ENCODE measurements around the gene RAB11A.
"Not testable (repeated sequence)": the region's sequence is repeated elsewhere in the genome, so short reads cannot be mapped to it uniquely, and the experiment has no call there.

Gene RAB11A

DNA sequence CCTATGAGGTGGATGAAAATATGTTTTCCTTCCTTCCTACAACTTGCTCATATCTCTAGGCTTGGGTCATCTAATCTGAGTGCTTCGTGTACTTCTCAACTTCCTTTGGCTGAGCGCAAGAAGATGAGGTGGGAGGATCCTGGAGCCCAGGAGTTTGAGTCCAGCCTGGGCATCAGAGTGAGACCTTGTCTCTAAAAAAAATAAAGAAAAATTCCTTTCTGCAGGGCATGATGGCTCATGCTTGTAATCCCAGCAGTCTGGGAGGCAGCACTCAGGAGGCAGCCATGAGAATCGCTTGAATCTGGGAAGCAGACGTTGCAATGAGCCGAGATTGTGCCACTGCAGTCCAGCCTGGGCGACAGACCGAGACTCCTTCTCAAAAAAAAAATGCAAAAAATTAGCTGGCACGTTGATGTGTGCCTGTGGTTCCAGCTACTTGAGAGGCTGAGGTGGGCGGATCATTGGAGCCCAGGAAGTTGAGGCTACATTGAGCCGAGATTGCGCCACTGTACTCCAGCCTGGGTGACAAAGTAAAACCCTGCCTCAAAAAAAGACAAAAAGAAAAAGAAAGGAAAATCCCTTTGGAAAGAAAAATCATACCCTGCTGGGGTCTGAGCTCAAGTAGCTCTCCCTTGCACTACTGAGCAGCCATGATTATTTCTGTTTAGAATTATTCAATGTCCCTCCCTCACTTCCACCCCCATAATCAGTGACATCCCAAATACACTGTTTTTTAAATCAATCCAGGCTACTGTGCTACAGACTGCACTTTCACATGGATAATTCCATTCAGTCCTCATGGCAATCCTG, 28.0 kb upstream of the RAB11A start:
- DNase-seq (ENCODE audit: extremely low read depth in 1 of 2, low read depth in 1 of 2): no peak

DNA sequence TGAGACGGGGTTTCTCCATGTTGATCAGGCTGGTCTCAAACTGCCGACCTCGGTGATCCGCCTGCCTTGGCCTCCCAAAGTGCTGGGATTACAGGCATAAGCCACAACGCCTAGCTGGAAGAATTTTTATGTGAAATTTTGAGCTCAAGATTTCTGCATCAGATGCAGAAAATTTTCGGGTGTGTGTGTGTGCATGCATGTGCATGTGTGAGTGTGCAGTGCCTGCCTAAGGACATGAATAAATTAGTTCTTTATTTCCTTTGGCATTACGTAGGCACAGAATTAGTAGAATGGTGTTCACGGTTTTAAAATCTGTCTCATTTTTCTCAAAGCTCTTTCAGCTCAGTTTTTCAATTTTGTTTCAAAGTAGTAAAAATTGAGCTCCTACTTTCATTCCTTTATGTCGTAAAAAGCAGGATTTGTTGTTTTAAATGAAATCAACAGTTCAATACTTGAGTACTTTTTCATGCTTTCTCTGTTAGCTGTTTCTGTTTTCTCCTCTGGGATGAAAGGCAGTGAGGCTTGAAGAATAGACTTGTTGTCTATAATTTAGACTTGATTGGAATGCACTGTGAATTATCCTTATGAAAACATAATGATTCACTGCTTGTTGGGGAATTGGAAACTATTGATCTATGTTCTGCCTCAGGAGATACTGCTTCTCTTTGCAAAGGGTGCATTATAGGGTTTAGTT, 23.3 kb upstream of the RAB11A start:
- DNase-seq (ENCODE audit: extremely low read depth in 1 of 2, low read depth in 1 of 2): no peak

DNA sequence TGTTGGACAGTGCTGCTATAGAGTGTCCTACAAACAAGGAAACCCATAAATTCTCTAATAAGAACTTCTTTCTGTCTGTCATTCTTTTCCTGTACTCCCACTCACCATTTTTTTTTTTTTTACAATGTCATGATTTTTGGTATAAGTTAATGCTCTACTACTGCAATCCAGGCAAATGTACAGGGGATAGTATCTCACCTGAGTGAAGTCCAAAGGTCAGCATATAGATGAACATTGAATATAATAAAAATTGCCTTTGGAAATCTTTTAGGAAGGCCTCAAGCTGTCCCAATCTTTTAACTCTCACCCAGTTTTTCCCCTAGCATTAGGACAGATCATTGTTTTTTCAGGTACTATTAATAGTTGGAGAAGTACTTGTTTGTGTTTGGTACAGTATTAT, 21.3 kb upstream of the RAB11A start:
- DNase-seq (ENCODE audit: extremely low read depth in 1 of 2, low read depth in 1 of 2): no peak

DNA sequence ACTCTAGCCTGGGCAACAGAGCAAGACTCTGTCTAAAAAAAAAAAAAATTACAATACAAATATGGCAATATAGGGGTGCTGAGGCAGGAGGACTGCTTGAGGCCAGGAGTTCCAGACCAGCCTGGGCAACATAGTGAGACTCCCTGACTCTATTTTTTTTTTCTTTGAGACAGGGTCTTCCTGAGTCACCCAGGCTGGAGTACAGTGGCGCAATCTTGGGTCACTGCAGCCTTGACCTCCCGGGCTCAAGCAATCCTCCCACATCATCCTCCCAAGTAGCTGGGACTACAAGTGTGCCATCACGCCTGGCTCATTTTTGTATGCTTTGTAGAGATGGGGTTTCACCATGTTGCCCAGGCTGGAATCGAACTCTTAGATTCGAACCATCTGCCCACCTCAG, 17.3 kb upstream of the RAB11A start:
- no peak for DNase-seq (ENCODE audit: extremely low read depth in 1 of 2, low read depth in 1 of 2)

DNA sequence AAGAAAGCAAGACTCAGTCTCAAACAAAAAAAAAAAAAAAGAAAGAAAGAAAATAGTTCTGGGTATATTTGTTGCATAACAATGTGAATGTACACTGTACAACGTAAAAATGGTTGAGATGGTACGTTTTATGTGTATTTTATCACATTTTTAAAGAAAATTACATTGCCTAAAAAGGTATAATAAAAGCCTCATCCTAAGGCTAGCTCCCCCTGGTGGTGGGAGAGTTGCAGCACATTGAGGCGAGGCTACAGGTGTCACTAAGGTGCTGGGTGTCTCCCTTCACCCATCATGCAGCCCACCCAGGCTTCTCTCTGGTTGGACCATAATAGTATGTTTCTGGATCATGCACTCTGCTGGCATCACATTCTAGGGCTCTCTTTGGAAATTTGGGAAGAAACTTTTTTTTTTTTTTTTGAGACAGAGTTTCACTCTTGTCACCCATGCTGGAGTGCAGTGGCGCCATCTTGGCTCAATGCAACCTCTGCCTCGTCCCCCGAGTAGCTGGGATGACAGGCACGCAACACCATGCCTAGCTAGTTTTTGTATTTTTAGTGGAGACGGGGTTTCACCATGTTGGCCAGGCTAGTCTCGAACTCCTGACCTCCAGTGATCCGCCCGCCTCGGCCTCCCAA, 12.4 kb upstream of the RAB11A start:
- peak; percentile 67 to 74 for DNase-seq (ENCODE audit: extremely low read depth in 1 of 2, low read depth in 1 of 2)

DNA sequence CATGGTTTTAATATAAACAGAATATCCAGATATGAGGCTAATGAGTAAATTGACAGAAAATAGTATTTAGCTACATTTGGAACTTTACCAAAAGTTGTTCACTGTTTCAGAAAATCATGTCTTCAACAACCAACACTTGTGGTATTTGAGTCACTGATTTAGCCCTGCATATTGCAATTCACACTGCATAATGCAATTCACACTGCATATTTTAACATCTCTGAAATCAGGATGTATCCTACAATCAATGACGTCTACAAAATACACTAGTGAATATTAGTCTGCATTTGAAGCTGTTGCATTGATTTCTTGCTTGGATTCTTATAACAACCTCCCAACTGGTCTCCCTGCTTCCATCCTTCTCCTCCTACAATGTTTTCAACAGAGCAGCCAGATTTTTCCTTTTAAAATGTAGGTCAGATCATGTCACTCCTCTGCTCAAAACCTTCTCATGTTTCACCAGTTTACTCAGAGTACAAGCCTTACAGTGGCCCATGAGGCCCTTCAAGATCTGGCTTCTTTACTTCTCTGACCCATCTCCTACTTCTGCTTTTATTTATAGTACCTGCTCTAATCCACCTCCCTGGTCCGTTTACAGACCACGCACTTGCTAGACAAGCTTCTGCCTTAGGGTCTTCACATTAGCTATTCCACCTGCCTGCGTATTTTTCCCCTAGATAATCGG, 11.4 kb upstream of the RAB11A start:
- DNase-seq (ENCODE audit: extremely low read depth in 1 of 2, low read depth in 1 of 2): no peak

DNA sequence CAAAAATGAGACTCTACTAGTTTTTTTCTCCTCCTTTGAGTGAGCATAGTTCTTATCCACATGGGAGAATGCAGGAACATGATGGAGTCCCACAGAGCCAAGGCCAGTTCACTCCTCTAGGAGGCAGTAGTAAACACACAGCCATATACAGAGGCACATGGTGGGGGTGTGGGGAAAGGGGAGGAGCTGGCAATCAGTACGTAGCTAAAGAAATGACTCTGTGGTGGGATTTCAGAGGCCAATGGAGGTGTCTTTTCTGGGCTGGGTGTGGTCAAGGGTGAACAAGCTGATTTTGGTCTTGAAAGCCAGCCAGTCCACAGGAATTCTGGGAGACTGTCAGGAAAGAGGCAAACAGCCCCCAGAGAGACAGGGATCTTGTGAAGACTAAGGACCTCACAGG, 6.6 kb upstream of the RAB11A start:
- peak in 1 of 2 donors; percentile 8 for DNase-seq (ENCODE audit: extremely low read depth in 1 of 2, low read depth in 1 of 2)

DNA sequence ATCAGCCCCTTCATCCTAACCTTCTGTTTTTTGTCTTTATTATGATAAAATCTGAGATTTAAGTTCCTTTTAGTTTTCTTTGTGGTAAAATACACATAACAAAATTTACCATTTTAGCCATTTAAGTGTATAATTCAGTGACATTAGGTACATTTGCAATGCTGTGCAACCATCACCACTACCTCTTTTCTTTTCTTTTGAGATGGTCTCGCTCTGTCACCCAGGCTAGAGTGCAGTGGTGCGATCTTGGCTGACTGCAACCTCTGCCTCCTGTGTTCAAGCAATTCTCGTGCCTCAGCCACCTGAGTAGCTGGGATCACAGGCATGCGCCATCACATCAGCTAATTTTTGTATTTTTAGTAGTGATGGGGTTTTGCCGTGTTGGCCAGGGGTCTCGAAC, 6.2 kb upstream of the RAB11A start:
- no peak for DNase-seq (ENCODE audit: extremely low read depth in 1 of 2, low read depth in 1 of 2)

DNA sequence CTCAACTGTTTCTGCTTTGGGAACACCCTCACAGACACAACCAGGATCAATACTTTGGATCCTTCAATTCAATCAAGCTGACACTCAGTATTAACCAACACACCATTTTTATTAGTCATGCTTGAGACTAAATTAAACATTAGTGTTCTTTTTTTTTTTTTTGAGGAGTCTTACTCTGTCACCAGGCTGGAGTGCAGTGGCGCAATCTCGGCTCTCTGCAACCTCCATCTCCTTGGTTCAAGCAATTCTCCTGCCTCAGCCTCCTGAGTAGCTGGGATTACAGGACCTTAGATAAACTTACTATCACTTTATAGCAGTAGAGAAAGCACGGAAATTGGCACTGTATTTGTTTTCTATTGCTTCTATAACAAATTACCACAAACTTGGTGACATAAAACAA, 2.0 kb upstream of the RAB11A start:
- DNase-seq (ENCODE audit: extremely low read depth in 1 of 2, low read depth in 1 of 2): no peak

DNA sequence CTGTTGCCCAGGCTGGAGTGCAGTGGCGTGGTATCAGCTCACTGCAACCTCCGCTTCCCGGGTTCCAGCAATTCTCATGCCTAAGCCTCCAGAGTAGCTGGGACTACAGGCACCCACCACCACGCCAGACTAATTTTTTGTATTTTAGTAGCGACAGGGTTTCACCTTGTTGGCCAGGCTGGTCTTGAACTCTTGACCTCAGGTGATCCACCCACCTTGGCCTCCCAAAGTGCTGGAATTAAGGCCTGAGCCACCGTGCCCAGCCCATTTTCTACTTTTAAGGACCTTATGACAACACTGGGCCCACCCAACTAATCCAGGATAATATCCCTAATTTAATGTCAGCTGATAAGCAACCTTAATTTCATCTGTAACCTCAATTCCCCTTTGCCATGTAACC, 1.4 kb upstream of the RAB11A start:
- DNase-seq (ENCODE audit: extremely low read depth in 1 of 2, low read depth in 1 of 2): not testable (repeated sequence)

DNA sequence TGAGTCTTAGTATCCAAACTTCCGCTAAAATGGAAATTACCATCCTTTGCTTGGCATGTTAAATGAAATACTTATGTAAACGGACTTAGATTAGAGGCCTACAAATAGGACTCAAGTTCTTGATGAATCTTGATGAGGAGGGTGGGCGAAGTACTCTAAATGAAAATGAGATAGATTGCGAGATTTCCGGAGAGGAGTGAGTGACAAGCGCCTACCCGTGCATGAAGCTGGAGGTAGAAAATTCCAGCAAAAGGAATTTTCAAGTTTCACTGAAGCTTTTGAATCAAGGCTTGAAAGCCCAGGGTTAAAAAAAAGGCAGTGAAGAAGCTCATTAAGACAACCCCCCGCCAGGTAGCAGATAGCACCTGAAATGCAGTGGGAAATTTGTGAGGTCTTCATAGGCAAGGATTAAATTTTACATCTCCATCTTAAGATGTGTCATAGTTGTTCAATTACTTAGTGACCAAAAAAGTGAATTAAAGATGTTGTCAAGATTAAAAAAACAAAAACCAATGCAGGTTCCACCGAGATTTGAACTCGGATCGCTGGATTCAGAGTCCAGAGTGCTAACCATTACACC, 655 bp upstream of the RAB11A start:
- DNase-seq (ENCODE audit: extremely low read depth in 1 of 2, low read depth in 1 of 2): no peak

DNA sequence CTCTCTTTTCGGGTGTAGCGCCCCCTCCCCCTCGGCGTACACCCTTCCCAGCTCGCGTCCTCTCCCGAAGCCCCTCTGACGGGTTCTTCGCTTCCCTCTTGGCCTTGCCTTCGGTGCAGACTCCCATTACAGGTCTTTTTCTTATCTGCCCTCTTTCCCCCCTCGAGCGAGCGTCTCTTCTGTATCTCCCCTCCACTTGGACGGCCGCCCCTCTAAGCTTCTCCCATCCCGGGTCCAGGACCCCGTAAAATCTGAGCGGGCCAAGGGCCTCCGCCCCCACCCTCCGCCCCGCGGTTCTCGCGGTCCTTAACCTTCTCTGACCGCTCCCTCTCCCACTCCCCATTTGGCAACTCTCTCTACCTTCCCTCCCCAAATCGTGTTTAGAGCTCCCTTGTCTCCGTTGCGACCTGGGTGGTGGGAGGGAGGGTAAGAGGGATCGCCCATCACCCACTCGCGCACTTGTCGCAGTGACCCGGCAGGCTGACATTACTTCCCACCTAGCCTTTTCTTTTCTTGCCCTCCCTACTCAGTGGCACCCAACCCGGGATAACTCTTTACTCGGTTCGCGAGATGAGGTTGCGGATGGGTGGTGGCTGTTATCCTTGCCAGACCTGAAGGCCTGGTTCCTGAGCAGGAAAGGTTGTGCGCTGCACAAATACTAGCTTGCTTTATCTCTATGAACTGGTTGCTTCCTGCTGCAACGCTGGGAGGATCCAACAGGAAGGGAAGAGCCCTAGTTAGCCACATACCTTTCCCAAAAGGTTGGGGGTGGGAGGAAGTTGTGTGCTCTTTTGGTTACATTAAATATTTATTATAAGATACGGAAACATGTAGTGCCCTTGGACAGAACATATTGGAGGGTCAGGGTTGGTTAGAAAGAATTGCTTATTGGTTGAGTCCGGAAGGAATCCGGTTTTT, 922 bp downstream of the RAB11A start:
- DNase-seq (ENCODE audit: extremely low read depth in 1 of 2, low read depth in 1 of 2): peak in 1 of 2 donors; percentile 2

DNA sequence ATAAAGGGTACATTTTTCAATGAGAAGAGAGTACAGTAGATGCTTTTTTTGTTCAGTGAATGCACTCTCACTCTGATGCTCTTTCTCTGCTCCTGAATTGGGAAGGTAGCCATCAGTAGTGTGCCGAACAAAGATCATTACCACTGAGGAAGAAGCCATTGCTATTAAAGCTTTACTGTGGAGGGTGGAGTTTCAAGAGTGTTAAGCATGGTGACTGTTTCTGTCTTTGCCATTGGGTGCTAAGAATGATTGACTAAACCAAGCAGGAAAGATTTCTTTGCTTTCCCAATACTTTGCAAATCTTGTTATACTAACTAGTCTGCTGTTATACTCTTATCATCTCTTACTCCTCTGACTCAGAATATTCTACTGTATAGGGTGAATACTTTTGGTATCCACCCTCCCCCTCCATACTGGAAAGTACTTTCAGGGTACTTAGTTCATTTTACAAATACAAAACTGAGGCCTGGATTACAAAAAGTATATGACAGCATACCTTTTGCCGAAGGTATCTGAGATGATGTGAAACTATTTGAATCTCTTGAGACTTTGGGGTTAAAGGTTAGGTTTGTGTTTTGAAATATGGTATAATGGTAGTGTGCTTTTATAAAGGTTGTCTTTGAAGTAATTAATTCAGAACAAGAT, 1.7 kb downstream of the RAB11A start:
- DNase-seq (ENCODE audit: extremely low read depth in 1 of 2, low read depth in 1 of 2): no peak

DNA sequence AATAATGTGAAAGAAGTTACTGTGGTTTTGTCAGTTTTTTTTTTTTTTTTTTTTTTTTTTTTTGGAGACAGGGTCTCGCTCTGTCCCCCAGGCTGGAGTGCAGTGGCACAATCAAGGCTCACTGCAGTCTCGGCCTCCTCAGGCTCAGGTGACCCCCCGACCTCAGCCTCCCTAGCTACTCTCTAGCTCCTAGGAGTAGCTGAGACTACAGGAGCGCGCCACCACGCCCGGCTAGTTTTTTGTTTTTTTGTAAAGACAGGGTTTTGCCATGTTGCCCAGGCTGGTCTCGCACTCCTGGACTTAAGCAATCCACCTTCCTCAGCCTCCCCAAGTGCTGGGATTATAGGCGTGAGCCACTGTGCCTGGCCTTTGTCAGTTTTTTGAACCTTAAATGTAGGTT, 2.6 kb downstream of the RAB11A start:
- not testable (repeated sequence) for DNase-seq (ENCODE audit: extremely low read depth in 1 of 2, low read depth in 1 of 2)

DNA sequence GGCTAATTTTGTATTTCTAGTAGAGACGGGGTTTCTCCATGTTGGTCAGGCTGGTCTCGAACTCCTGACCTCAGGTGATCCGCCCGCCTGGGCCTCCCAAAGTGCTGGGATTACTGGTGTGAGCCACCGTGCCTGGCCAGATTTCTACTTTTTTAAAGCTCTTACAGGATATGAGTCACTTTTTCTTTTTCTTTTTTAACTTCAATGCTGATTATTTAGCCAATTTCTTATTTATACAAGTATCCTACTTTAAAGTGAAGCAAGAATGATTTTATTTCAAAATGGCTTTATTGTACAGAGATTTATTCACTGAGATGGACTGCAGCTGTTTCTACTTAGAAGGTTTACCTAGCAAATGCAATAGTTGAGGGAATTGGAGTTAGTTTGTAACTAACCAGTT, 3.3 kb downstream of the RAB11A start:
- DNase-seq (ENCODE audit: extremely low read depth in 1 of 2, low read depth in 1 of 2): not testable (repeated sequence)

DNA sequence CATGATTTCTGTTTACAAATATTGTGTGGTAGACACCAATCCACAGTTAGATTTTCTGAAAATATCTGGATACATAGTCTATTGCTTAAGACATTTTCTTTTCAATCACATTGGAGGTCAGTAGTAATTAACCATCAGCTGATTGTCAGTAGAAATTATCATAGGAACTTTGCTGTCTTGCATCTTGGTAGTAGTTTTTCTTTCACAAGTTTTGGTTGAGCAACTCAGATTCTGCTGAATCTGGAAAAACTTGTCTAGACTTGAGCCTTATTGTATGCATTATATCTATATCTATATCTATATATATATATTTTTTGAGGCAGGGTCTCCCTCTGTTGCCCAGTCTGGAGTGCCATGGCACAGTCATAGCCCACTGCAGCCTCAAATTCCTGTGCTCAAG, 4.0 kb downstream of the RAB11A start:
- no peak for DNase-seq (ENCODE audit: extremely low read depth in 1 of 2, low read depth in 1 of 2)

DNA sequence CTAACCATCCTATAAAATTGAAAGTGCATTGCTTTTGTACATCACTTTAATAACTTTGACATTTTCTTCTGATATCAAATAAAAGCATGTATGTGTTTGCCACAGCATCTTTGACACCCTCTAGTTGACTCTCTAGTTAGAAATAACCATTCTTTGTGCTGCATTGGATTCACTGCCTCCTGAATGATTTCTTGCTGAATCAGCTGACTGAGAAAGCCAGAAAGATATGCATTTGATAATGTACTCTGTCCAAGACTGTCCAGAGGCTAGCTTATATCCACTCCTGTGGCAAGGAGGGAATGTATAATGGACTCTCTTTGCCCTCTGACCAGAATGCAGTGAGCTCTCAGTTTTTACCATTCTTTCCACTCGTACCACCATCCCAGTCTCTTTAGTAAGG, 6.2 kb downstream of the RAB11A start:
- no peak for DNase-seq (ENCODE audit: extremely low read depth in 1 of 2, low read depth in 1 of 2)

DNA sequence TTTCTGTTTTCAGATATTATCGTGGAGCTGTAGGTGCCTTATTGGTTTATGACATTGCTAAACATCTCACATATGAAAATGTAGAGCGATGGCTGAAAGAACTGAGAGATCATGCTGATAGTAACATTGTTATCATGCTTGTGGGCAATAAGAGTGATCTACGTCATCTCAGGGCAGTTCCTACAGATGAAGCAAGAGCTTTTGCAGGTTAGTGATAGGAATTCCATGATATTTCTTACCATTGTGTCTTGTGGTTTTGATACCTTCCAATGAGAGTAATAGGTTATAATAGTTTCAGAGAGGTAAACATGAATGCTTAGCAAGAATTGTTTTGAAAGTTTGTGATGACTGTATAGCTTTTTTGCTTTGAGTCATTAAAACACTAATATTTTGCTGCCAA, 8.5 kb downstream of the RAB11A start:
- DNase-seq (ENCODE audit: extremely low read depth in 1 of 2, low read depth in 1 of 2): no peak

DNA sequence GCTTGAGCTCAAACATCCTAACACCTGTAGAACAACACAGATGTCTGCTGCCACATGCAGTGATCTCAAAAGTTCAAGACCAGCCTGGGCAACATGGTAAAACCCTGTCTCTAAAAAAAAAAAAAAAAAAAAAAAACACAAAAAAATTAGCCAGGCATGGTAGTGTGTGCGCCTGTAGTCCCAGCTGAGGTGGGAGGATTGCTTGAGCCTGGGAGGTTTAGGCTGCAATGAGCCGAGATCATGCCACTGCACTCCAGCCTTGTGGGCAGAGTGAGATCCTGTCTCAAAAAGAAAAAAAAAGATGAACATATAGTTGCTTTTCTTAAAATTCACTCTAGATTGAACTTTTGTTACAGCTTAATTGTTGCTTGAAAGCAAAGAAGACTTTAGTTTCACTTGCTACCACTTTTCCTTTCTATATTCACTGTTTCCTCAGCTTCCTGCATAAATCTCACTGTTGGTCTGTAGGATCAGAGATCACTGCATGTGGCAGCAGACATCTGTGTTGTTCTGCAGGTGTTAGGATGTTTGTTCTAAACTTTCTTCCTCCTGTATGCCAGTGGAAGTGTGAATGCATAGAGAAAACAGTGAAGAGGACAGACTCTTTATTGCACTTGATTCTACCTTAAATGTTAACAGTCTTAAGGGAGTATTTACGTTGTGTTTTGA, 12.6 kb downstream of the RAB11A start:
- DNase-seq (ENCODE audit: extremely low read depth in 1 of 2, low read depth in 1 of 2): no peak
